ENCODE measurements around the gene OR52R1.

- no peak for TF ChIP-seq CTCF (conservative IDR thresholded peaks at IDR 0.05; ENCODE audit: low read depth, low read length)
- no peak for TF ChIP-seq EZH2 (IDR thresholded peaks at IDR 0.05; ENCODE audit: low read length, unreplicated experiment)
- no peak for TF ChIP-seq EZH2phosphoT487 (IDR thresholded peaks at IDR 0.05; ENCODE audit: borderline replicate concordance, low read length)
Measured at GRCh38 chr11:4763096-4763495, 41.1 kb downstream of the OR52R1 start.

Data from PC-3 (cell line).